EH (cell line): ENCODE data around the gene OR5D14.

Experiments
- DNase-seq: peaks from one replicate; pipeline ENCODE4 v3.0.0-alpha.2; 2015; ENCODE audit warnings: low read depth

The OR5D14 gene

GRCh38 chr11:55795256-55795655 lies at the start of gene OR5D14:
OR5D14 (plus strand) TSS chr11:55795556; CDS start chr11:55795556, 0 bp downstream.
- DNase-seq, result no peak

GRCh38 chr11:55773138-55773537 lies 22.2 kb upstream of the OR5D14 start, which contains the start of gene OR5D13:
OR5D13 (plus strand) TSS chr11:55773438; CDS start chr11:55773438, 0 bp downstream.
- DNase-seq, result no peak

- no peak for DNase-seq
Measured at GRCh38 chr11:55791606-55792005, 3.8 kb upstream of the OR5D14 start.

- no peak for DNase-seq
Measured at GRCh38 chr11:55793321-55793720, 2.0 kb upstream of the OR5D14 start.

- no peak for DNase-seq
Measured at GRCh38 chr11:55806248-55806647, 10.9 kb downstream of the OR5D14 start.

GRCh38 chr11:55811067-55811466 lies 15.7 kb downstream of the OR5D14 start, which contains the start of gene OR5L1:
OR5L1 (plus strand) TSS chr11:55811367; CDS start chr11:55811467, 100 bp downstream.
- DNase-seq, result no peak

- no peak for DNase-seq
Measured at GRCh38 chr11:55819330-55819729, 24.0 kb downstream of the OR5D14 start, which contains the start of gene OR5D18. OR5D18 (plus strand) TSS chr11:55819630; CDS start chr11:55819630, 0 bp downstream.

GRCh38 chr11:55826919-55827318 lies 31.6 kb downstream of the OR5D14 start, which contains the start of gene OR5L2:
OR5L2 (plus strand) TSS chr11:55827219; CDS start chr11:55827219, 0 bp downstream.
- DNase-seq, result no peak

- no peak for DNase-seq
Measured at GRCh38 chr11:55838452-55838851, 43.1 kb downstream of the OR5D14 start, which contains the start of gene OR5D16. OR5D16 (plus strand) TSS chr11:55838752; CDS start chr11:55838752, 0 bp downstream.
